Prostate gland (tissue), 2 donors: ENCODE results near the gene SIGLEC1. TPM values are rescaled to one million over a fixed set of nuclear protein-coding genes. Genes with fewer than 3 reads are reported as not detected.

ENCODE experiments used
- DNase-seq: peaks from one replicate; pipeline ENCODE4 v3.0.0-alpha.2; 2019; ENCODE audit warnings: low spot score
- H3K27ac ChIP-seq, 2 donors: fragments of 200-600 bp; sonication (generic); 2 replicates each; pipeline ENCODE4 v1.5.1; 2017 to 2019
- H3K27me3 ChIP-seq: fragments of 200-600 bp; sonication (generic); replicated peaks from 2 replicates; pipeline ENCODE4 v1.5.1; 2019; ENCODE audit not compliant: insufficient read depth
- H3K36me3 ChIP-seq, 2 donors: fragments of 200-600 bp; sonication (generic); 1 replicate in 1 of 2; 2 replicates in 1 of 2; pipeline versions ENCODE4 v1.5.1 to v1.8.1; 2017 to 2019
- H3K4me1 ChIP-seq: fragments of 200-600 bp; sonication (generic); replicated peaks from 2 replicates; pipeline ENCODE4 v1.5.1; 2019
- H3K4me3 ChIP-seq, 2 donors: fragments of 200-600 bp; sonication (generic); 2 replicates each; pipeline ENCODE4 v1.5.1; 2017 to 2019
- H3K9me3 ChIP-seq: fragments of 200-600 bp; sonication (generic); 2 replicates; pipeline ENCODE4 v1.5.1; 2017
- CTCF ChIP-seq, 4 experiments: fragments of 200-600 bp in 2 of 4; fragments of 450-650 bp in 2 of 4; sonication (generic) in 2 of 4; IDR thresholded peaks; 1 replicate in 3 of 4; 2 replicates in 1 of 4; pipeline ENCODE4 v1.5.1; 2016 to 2019; ENCODE audit warnings: antibody characterized with exemption in 4 of 4, mild to moderate bottlenecking in 2 of 4, moderate library complexity in 2 of 4
- POLR2A ChIP-seq: fragments of 450-650 bp; IDR thresholded peaks from one replicate; pipeline ENCODE4 v1.6.1; 2016; ENCODE audit warnings: antibody characterized with exemption, mild to moderate bottlenecking
- POLR2AphosphoS5 ChIP-seq: sonication (generic); formaldehyde crosslinking; IDR thresholded peaks from one replicate; pipeline ENCODE4 v1.6.1; 2017; ENCODE audit warnings: antibody characterized with exemption
- WGBS: methylation state at CpG from one replicate; pipeline ENCODE4 v1.1.5; 2018; 5-methylcytosine and 5-hydroxymethylcytosine counted together
- intact Hi-C: fragments of 100-400 bp; cut with DNase I; formaldehyde crosslinking; loops from one replicate; pipeline ENCODE4 v1.14.2; 2022
- total RNA-seq, 2 donors: library from RNA; depleted of rRNA; stranded (reverse); fragments of >200 nt; gene quantifications; one replicate each; pipeline ENCODE4 v1.1.0, GENCODE V29; 2016

The SIGLEC1 gene
- total RNA-seq, 2 donors from 2014 or later: 0.32 to 5.3 TPM

- Histone ChIP-seq H3K27ac (no peak overlapping the region), H3K4me3 (no peak overlapping the region), H3K9me3 (no peaks in the 10 kb centered on the region), H3K36me3 (no peaks in the 10 kb centered on the region), H3K27me3 (no peaks in the 10 kb centered on the region), H3K4me1 (no peaks in the 10 kb centered on the region)
- 96% methylated on average over 31 of the region's 31 CpGs for WGBS
- intact Hi-C loops: no loop called here
- DNase-seq: no peak
- TF ChIP-seq CTCF (IDR thresholded peaks at IDR 0.05) (no peak), POLR2AphosphoS5 (no peak), POLR2A (no peak)
These were observed 6.2 kb downstream of the SIGLEC1 start for GRCh38 chr20:3705970-3706739.

- no peaks in the 10 kb centered on the region for H3K9me3 ChIP-seq
- intact Hi-C loops: no loop called here
- no peak for DNase-seq
- WGBS: 90% methylated on average over 14 of the region's 14 CpGs
- no peak overlapping the region for H3K4me3 ChIP-seq
- no peak overlapping the region for H3K27ac ChIP-seq
- H3K4me1 ChIP-seq: no peaks in the 10 kb centered on the region
- no peaks in the 10 kb centered on the region for H3K27me3 ChIP-seq
- no peak for TF ChIP-seq POLR2A
- TF ChIP-seq CTCF (IDR thresholded peaks at IDR 0.05): no peak
- TF ChIP-seq POLR2AphosphoS5: no peak
- no peaks in the 10 kb centered on the region for H3K36me3 ChIP-seq
These were observed 6.9 kb downstream of the SIGLEC1 start for GRCh38 chr20:3705491-3705969.

GRCh38 chr20:3704087-3704486 is 8.3 kb downstream of the SIGLEC1 start:
- DNase-seq: no peak
- TF ChIP-seq POLR2A (no peak), CTCF (IDR thresholded peaks at IDR 0.05) (no peak), POLR2AphosphoS5 (no peak)
- no peak overlapping the region for H3K4me3 ChIP-seq
- H3K36me3 ChIP-seq: no peaks in the 10 kb centered on the region
- no peak overlapping the region for H3K27ac ChIP-seq
- 86% methylated on average over 5 of the region's 5 CpGs for WGBS
- no peaks in the 10 kb centered on the region for H3K9me3 ChIP-seq
- no peaks in the 10 kb centered on the region for H3K27me3 ChIP-seq
- H3K4me1 ChIP-seq: no peaks in the 10 kb centered on the region
- intact Hi-C loops: no loop called here

- Histone ChIP-seq H3K4me3 (no peak overlapping the region), H3K9me3 (no peaks in the 10 kb centered on the region), H3K27me3 (no peaks in the 10 kb centered on the region), H3K36me3 (no peaks in the 10 kb centered on the region), H3K27ac (no peak overlapping the region), H3K4me1 (no peaks in the 10 kb centered on the region)
- DNase-seq: no peak
- 95% methylated on average over 10 of the region's 11 CpGs for WGBS
- no peak for TF ChIP-seq CTCF (IDR thresholded peaks at IDR 0.05)
- TF ChIP-seq POLR2AphosphoS5: no peak
- TF ChIP-seq POLR2A: no peak
- intact Hi-C loops: no loop called here
These were observed 9.6 kb downstream of the SIGLEC1 start for GRCh38 chr20:3702611-3703391.
